HG03175 (cell line): Measurements from ENCODE around the gene VSIG4.
A peak's percentile ranks its signal among the peaks of the same experiment; 100 is the strongest.

Source experiments
- ATAC-seq: cut with Tn5 transposase; IDR thresholded peaks from one replicate; pipeline ENCODE4 v1.9.1; 2021; ENCODE audit warnings: mild to moderate bottlenecking, moderate library complexity; ENCODE audit not compliant: unreplicated experiment

The VSIG4 gene

GRCh38 chrX:66024570-66024969 is 15.3 kb downstream of the VSIG4 start:
- ATAC-seq = no peak

GRCh38 chrX:66024092-66024467 is 15.8 kb downstream of the VSIG4 start:
- no peak for ATAC-seq

GRCh38 chrX:66023385-66024091 is 16.3 kb downstream of the VSIG4 start:
- no peak for ATAC-seq

- no peak for ATAC-seq
These were observed 17.1 kb downstream of the VSIG4 start for GRCh38 chrX:66022632-66023384.

GRCh38 chrX:66021765-66022631 is 17.9 kb downstream of the VSIG4 start:
- no peak for ATAC-seq

GRCh38 chrX:66021401-66021764 is 18.5 kb downstream of the VSIG4 start:
- ATAC-seq = no peak

- ATAC-seq = no peak
These were observed 19.1 kb downstream of the VSIG4 start for GRCh38 chrX:66020631-66021334.

- no peak for ATAC-seq
These were observed 19.9 kb downstream of the VSIG4 start for GRCh38 chrX:66019974-66020373.

GRCh38 chrX:66019310-66019652 is 20.6 kb downstream of the VSIG4 start:
- no peak for ATAC-seq

GRCh38 chrX:66018585-66019309 is 21.1 kb downstream of the VSIG4 start:
- ATAC-seq = no peak

GRCh38 chrX:66017659-66018170 is 22.2 kb downstream of the VSIG4 start:
- ATAC-seq = no peak

GRCh38 chrX:66016905-66017658 is 22.8 kb downstream of the VSIG4 start:
- ATAC-seq = peak; percentile 34

GRCh38 chrX:66015900-66016689 is 23.8 kb downstream of the VSIG4 start:
- peak; percentile 29 for ATAC-seq

- peak; percentile 36 for ATAC-seq
These were observed 24.6 kb downstream of the VSIG4 start for GRCh38 chrX:66015152-66015831.

- ATAC-seq = no peak
These were observed 25.3 kb downstream of the VSIG4 start for GRCh38 chrX:66014556-66014955.

GRCh38 chrX:66014084-66014483 is 25.8 kb downstream of the VSIG4 start:
- no peak for ATAC-seq

- peak; percentile 26 for ATAC-seq
These were observed 26.6 kb downstream of the VSIG4 start for GRCh38 chrX:66013194-66013816.

GRCh38 chrX:66012094-66012534 is 27.8 kb downstream of the VSIG4 start:
- ATAC-seq = peak; percentile 60
